NCI-H187 treated with DMSO at 0.1 percent for 48 hours (cell line): ENCODE data around the gene JMJD6.
"Not testable (repeated sequence)": the region's sequence is repeated elsewhere in the genome, so short reads cannot be mapped to it uniquely, and the experiment has no call there.

Experiments
- DNase-seq: peaks from one replicate; lab custom pipeline; 2025; lab: John Stamatoyannopoulos, UW

The JMJD6 gene

GRCh38 chr17:76736349-76737081 lies 10.1 kb upstream of the JMJD6 start:
- no peak for DNase-seq

DNA sequence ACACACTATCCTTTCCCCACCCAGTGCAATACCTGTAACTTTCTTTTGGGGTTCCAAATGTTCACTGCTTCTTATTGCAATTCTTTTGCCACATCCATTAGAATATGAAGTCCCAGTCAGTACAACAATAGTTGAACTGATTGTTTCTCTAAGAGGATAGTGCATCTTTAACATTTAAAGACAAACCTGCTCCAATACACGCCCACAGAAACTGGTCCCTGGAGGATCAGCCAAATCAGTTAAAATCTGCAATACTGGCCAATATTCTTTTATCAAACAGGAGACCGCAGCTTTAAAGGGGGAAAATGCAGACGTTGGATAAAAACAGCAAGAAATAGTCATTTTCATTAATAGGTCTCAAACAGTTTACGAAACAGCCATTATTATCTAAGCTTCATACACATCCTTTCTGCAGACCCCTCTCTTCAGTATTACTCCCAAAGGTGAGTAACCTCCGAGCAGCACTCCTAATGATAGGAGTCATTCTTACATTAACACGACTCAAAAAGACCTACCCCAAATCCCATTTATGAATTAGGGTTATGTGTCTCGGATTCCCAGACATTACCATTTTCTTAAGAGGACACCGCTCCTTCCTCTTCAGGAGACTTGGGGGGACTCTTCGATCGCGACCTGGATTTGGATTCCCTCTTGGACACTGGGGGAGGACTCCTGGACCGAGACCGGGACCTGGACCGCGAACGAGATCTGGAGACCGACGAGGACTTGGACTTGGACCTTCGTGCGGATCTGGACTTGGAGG lies 9.4 kb upstream of the JMJD6 start:
- DNase-seq = no peak

GRCh38 chr17:76735006-76735405 lies 8.6 kb upstream of the JMJD6 start:
- DNase-seq = no peak

DNA sequence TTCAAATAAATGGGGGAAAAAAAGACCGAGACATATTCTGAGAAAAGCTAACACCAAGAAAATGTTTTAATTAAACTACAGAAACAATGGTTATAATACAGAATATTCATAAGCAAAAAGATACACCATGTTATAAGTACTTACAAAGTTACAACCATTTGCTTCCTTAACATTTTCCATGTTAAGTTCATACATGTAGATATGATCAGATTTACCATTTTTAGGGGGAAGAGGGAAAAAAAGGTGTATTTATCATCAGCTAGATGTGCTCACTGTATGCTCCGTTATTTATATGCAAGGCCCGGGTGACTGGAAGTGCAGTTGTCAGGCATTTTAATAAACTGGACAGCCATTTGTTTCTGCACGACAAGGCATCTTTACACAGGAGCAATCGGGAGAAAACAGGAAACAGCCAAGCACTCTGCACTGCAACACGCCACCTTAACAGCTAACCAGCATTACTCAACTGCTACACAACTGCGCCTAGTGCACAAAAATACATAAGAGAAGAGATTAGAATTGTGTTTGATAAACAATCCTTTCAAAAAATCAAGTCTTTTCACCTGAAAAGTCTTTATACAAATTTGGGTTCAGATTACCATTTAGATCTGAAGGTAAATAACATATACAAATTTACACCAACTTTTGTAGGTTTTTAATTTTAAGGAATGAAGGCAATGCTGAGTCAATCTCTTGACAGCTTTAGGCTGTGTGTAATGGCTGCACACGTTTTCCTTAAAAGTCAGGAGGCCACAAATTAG lies 7.9 kb upstream of the JMJD6 start:
- no peak for DNase-seq

- no peak for DNase-seq
Measured at GRCh38 chr17:76733618-76733957, 7.2 kb upstream of the JMJD6 start.

GRCh38 chr17:76732734-76733617 lies 6.6 kb upstream of the JMJD6 start:
- no peak for DNase-seq

- not testable (repeated sequence) for DNase-seq
Measured at GRCh38 chr17:76731800-76732733, 5.7 kb upstream of the JMJD6 start.

DNA sequence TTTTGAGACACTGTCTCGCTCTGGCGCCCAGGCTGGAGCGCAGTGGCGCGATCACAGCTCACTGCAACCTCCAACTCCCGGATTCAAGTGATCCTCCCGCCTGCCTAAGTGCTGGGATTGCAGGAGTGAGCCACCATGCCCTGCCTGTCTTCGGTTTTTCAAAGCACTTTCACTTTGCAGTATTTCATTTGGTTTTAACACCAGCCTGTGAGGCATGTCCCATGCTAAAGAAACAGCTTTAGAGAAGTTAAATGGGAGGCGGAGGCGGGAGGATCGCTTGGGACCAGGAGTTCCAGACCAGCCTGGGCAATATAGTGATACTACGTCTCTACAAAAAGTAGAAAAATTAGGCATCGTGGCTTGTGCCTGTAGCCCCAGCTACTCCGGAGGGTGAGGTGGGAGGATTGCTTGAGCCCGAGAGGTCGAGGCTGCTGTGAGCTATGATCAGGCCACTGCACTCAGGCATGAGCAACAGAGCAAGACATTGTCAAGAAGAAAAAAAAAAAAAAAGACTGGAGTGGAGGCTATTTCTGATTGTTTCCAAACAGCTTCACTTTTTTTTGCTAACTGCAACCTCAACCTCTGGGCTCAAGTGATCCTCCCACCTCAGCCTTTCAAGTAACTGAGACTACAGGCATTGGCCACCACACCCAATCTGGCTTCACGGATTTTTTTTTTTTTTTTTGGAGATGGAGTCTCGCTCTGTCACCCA lies 1.5 kb upstream of the JMJD6 start:
- DNase-seq = no peak

- no peak for DNase-seq
Measured at GRCh38 chr17:76726776-76727718, 641 bp upstream of the JMJD6 start, which contains the start of gene METTL23. Gene METTL23 (plus strand): TSS chr17:76726839. CDS start chr17:76729711, 2,872 bp downstream.

GRCh38 chr17:76725580-76726230 lies 701 bp downstream of the JMJD6 start:
- no peak for DNase-seq

- DNase-seq = no peak
Measured at GRCh38 chr17:76723812-76724211, 2.6 kb downstream of the JMJD6 start.

- not testable (repeated sequence) for DNase-seq
Measured at GRCh38 chr17:76722977-76723376, 3.4 kb downstream of the JMJD6 start.

GRCh38 chr17:76722279-76722678 lies 4.1 kb downstream of the JMJD6 start:
- DNase-seq = no peak

DNA sequence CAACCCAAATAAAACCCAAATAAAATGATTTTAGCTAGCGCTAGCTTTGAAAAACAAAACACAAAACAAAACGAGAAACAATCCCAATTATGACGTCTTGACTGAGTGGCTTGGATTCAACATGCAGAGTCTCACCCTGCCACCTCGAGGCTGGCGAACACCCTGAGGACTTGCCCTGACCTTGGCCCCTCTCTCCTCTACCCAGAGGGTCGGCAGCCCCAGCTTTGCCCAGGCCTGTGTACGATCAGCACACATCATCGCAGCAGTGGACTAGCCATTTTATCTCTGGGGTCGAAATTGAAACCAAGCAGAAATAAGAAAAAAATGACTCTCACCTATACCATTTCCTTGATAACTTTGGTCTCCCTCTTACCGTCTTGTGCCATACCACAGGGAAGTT lies 4.9 kb downstream of the JMJD6 start:
- no peak for DNase-seq

DNA sequence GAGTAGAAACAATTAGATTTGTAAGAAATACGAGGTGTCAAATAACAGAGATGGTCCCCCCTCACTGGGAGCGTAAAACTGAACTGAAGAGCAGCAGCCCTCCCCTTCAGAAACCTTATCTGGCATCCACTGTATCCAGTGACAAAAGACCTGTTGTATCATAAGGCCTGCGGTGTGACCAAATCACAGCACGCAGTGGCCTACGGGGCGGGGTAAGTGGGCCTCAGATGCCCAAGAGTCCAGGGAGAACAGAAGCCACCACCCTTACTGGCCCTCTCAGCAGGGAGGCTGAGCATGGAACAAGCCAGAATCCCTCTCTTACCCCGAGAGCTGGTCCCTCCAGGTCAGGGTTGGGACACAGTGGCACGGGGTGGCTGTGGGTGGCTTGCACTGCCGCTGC lies 5.5 kb downstream of the JMJD6 start:
- no peak for DNase-seq

- DNase-seq = no peak
Measured at GRCh38 chr17:76720211-76720610, 6.2 kb downstream of the JMJD6 start.

DNA sequence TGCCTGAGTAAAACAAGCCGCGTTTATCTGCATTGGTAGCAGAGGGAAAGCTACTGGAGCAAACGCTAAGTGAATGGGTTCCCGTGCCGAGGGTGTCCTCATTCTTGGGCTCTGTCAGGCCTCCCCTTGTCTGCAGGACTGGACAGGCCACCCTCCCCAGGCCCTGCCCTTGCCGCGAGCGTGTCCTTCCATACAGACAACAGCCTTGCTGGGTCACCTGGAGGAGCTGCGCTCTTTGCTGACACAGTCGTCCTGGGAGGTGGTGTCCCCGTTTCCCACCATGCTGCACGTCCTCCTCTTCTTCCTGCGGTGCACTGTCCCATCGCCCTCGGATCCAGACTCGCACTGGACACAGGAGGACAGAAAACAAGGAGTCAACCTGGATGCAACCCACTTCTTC lies 7.9 kb downstream of the JMJD6 start:
- no peak for DNase-seq

DNA sequence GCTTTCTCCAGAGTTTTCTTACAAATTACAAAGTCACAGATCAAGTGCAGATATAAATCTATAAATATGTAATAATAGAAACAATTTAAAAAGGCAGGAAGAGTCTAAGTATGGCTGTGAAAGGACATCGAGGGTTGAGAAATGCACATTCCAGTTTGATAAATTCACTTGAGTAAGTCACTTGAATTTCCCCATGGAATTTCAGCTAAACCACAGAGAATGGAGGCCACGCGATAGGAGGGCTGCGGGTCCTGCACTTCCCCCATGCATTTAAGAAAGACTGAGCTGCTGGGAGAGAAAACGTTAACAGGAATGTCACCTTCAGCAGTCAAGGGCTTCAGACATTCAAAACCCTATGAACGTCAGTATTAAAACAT lies 9.6 kb downstream of the JMJD6 start:
- no peak for DNase-seq
